WTC11 (cell line): Measurements from ENCODE around the gene WDR1. TPM values are rescaled to one million over a fixed set of nuclear protein-coding genes. Genes with fewer than 3 reads are reported as not detected.
A peak's percentile ranks its signal among the peaks of the same experiment; 100 is the strongest.

Experiments used
- ATAC-seq: fragments of 200-7000 bp; cut with Tn5 transposase; 2 replicates; pipeline ENCODE4 v1.10.0; 2021; ENCODE audit warnings: mild to moderate bottlenecking, moderate library complexity
- CTCF ChIA-PET: fragments of 300-600 bp; sonication (Branson Sonifier 250); formaldehyde crosslinking; loops from one replicate; lab custom pipeline; 2021; ENCODE audit warnings: antibody characterized with exemption; lab: Charles Lee
- POLR2A ChIA-PET: fragments of 350-600 bp; sonication (Branson Sonifier 250); formaldehyde crosslinking; loops from one replicate; lab custom pipeline; 2021; ENCODE audit warnings: antibody characterized with exemption; lab: Charles Lee
- DNase-seq: peaks from one replicate; pipeline ENCODE4 v3.0.0; 2021; ENCODE audit warnings: low spot score
- H3K27ac Mint-ChIP-seq: 2 replicates; pipeline ENCODE4 v1.8.0; 2021; ENCODE audit warnings: mixed read lengths
- H3K27me3 Mint-ChIP-seq: 2 replicates; pipeline ENCODE4 v1.8.0; 2021; ENCODE audit warnings: low read depth, mild to moderate bottlenecking, moderate library complexity, mixed read lengths
- H3K36me3 Mint-ChIP-seq: 2 replicates; pipeline ENCODE4 v1.8.0; 2021; ENCODE audit warnings: mixed read lengths
- H3K4me1 Mint-ChIP-seq: 2 replicates; pipeline ENCODE4 v1.8.0; 2022; ENCODE audit warnings: mixed read lengths
- H3K4me3 Mint-ChIP-seq: 2 replicates; pipeline ENCODE4 v1.8.0; 2021; ENCODE audit warnings: mild to moderate bottlenecking, moderate library complexity, mixed read lengths
- H3K9me3 Mint-ChIP-seq: 2 replicates; pipeline ENCODE4 v1.8.0; 2021; ENCODE audit warnings: mixed read lengths
- FOXJ3 ChIP-seq: sonication (generic); formaldehyde crosslinking; IDR thresholded peaks from 2 replicates; pipeline ENCODE4 v1.9.0; 2021; ENCODE audit warnings: missing genetic modification reagents, mild to moderate bottlenecking, borderline replicate concordance
- JUN ChIP-seq: sonication (generic); formaldehyde crosslinking; IDR thresholded peaks from 2 replicates; pipeline ENCODE4 v1.8.0; 2023; ENCODE audit warnings: mild to moderate bottlenecking, missing genetic modification reagents
- KAT7 ChIP-seq: sonication (generic); formaldehyde crosslinking; IDR thresholded peaks from 2 replicates; pipeline ENCODE4 v1.8.1; 2023; ENCODE audit warnings: missing genetic modification reagents, mild to moderate bottlenecking, borderline replicate concordance
- NFATC4 ChIP-seq: fragments of 250-450 bp; sonication (Bioruptor Pico); IDR thresholded peaks from 2 replicates; pipeline ENCODE4 v1.9.0; 2021; ENCODE audit warnings: mild to moderate bottlenecking
- NR3C1 ChIP-seq: sonication (generic); formaldehyde crosslinking; conservative IDR thresholded peaks from 2 replicates; pipeline ENCODE4 v1.8.1; 2023; ENCODE audit warnings: low read depth, mild to moderate bottlenecking, missing genetic modification reagents
- OVOL2 ChIP-seq: fragments of 250-450 bp; sonication (Bioruptor Pico); IDR thresholded peaks from 2 replicates; pipeline ENCODE4 v1.9.0; 2021; ENCODE audit warnings: mild to moderate bottlenecking, borderline replicate concordance
- SMAD4 ChIP-seq: sonication (generic); formaldehyde crosslinking; IDR thresholded peaks from 2 replicates; pipeline ENCODE4 v1.8.0; 2022; ENCODE audit warnings: mild to moderate bottlenecking, missing genetic modification reagents
- SOX15 ChIP-seq: fragments of 250-450 bp; sonication (Bioruptor Pico); IDR thresholded peaks from 2 replicates; pipeline ENCODE4 v1.9.0; 2021; ENCODE audit warnings: mild to moderate bottlenecking
- total RNA-seq: library from RNA; stranded (reverse); gene quantifications from 3 replicates; pipeline ENCODE4 v1.2.3, GENCODE V29; 2021
- TF ChIP-seq, protein P1 (sequence below): sonication (generic); formaldehyde crosslinking; IDR thresholded peaks from 2 replicates; pipeline ENCODE4 v1.8.1; 2022; ENCODE audit warnings: mild to moderate bottlenecking, moderate library complexity, missing genetic modification reagents
- TF ChIP-seq, protein P2 (sequence below): sonication (generic); formaldehyde crosslinking; IDR thresholded peaks from 2 replicates; pipeline ENCODE4 v1.8.1; 2023; ENCODE audit warnings: mild to moderate bottlenecking, missing genetic modification reagents, moderate library complexity
- TF ChIP-seq, protein P3 (sequence below): sonication (generic); formaldehyde crosslinking; IDR thresholded peaks from 2 replicates; pipeline ENCODE4 v1.8.1; 2022; ENCODE audit warnings: low read depth, missing genetic modification reagents, borderline replicate concordance
- TF ChIP-seq, protein P4 (sequence below): fragments of 250-450 bp; sonication (Bioruptor Pico); IDR thresholded peaks from 2 replicates; pipeline ENCODE4 v1.9.0; 2021; ENCODE audit warnings: mild to moderate bottlenecking
- TF ChIP-seq, protein P5 (sequence below): sonication (generic); formaldehyde crosslinking; IDR thresholded peaks from 2 replicates; pipeline ENCODE4 v1.8.1; 2022; ENCODE audit warnings: mild to moderate bottlenecking, missing genetic modification reagents, moderate library complexity, borderline replicate concordance
- TF ChIP-seq, protein P6 (sequence below): sonication (generic); formaldehyde crosslinking; IDR thresholded peaks from 2 replicates; pipeline ENCODE4 v1.8.1; 2023; ENCODE audit warnings: mild to moderate bottlenecking, missing genetic modification reagents, borderline replicate concordance
- TF ChIP-seq, protein P7 (sequence below): fragments of 250-450 bp; sonication (Bioruptor Pico); IDR thresholded peaks from 2 replicates; pipeline ENCODE4 v1.8.0; 2021; ENCODE audit warnings: mild to moderate bottlenecking

The WDR1 gene
- total RNA-seq, 1 experiment from 2014 or later, result 288 TPM

DNA sequence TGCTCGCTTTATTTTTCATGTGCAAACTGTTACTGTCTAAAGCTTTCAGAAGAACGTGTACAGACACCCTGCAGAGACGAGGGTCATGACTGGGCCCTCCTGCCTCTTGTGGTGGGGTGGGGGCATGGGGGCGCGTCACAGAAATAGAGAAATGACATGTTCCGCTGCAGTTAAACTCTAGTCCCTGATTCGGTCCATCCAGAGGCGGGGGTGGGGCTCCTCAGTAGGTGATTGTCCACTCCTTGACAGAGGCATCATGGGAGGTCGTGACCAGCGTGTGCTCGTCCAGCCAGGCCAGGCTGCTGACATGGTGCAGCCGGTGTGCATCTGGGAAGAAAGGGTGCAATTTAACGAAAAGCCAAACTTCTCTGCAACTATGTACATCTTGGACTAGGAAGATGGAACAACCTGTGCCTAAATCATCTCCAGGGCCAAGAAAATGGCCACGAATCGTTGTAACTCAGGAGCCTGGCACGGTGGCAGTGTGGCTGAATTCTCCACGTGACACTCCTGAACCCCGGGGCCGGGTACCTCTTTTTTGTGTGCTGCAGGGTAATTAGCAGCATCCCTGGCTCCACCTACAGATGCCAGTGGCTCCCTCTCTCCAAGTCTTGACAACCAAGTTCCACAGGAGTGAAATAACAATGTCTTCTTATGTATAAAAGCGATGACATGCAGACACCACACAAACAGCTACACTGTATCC, 41.3 kb downstream of the WDR1 start (continued):
- TF ChIP-seq, protein P1, sequence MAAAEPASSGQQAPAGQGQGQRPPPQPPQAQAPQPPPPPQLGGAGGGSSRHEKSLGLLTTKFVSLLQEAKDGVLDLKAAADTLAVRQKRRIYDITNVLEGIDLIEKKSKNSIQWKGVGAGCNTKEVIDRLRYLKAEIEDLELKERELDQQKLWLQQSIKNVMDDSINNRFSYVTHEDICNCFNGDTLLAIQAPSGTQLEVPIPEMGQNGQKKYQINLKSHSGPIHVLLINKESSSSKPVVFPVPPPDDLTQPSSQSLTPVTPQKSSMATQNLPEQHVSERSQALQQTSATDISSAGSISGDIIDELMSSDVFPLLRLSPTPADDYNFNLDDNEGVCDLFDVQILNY, result no peak
- TF ChIP-seq SOX15 (CRISPR knock-in tag), result no peak
- TF ChIP-seq SMAD4 (CRISPR knock-in tag), result no peak
- TF ChIP-seq, protein P2, sequence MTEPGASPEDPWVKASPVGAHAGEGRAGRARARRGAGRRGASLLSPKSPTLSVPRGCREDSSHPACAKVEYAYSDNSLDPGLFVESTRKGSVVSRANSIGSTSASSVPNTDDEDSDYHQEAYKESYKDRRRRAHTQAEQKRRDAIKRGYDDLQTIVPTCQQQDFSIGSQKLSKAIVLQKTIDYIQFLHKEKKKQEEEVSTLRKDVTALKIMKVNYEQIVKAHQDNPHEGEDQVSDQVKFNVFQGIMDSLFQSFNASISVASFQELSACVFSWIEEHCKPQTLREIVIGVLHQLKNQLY (CRISPR knock-in tag), result no peak

DNA sequence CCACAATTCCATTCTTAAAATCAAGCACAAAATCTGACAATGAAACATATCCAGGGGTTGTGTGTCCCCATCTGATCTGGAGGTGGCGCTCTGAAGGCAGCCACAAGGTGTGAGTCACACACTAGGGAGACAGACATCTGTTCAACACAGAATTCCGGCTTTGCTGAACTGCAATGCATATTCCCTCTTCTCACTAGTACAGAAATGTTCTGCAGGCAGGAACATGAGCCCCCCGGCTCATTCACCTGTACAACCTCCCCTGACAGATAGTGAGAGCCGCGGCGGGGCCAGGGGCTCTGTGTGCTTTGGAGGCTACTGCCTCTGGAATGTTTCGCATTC, 41.9 kb downstream of the WDR1 start:
- Mint-ChIP-seq H3K27ac (peak overlapping the region; percentile 27), H3K36me3 (peaks cover 69% of the 10 kb centered on the region), H3K9me3 (no peaks in the 10 kb centered on the region), H3K4me1 (no peaks in the 10 kb centered on the region), H3K4me3 (no peak overlapping the region), H3K27me3 (no peaks in the 10 kb centered on the region)
- peak; percentile 66 for ATAC-seq
- CTCF ChIA-PET, result no interaction called here
- POLR2A ChIA-PET, result no interaction called here
- TF ChIP-seq, protein P3, sequence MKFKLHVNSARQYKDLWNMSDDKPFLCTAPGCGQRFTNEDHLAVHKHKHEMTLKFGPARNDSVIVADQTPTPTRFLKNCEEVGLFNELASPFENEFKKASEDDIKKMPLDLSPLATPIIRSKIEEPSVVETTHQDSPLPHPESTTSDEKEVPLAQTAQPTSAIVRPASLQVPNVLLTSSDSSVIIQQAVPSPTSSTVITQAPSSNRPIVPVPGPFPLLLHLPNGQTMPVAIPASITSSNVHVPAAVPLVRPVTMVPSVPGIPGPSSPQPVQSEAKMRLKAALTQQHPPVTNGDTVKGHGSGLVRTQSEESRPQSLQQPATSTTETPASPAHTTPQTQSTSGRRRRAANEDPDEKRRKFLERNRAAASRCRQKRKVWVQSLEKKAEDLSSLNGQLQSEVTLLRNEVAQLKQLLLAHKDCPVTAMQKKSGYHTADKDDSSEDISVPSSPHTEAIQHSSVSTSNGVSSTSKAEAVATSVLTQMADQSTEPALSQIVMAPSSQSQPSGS (CRISPR knock-in tag), result no peak
- TF ChIP-seq NR3C1 (CRISPR knock-in tag) (no peak), NFATC4 (no peak), JUN (no peak), OVOL2 (CRISPR knock-in tag) (no peak), KAT7 (CRISPR knock-in tag) (no peak), FOXJ3 (CRISPR knock-in tag) (no peak)
- TF ChIP-seq, protein P4, sequence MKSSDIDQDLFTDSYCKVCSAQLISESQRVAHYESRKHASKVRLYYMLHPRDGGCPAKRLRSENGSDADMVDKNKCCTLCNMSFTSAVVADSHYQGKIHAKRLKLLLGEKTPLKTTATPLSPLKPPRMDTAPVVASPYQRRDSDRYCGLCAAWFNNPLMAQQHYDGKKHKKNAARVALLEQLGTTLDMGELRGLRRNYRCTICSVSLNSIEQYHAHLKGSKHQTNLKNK (CRISPR knock-in tag), result no peak
- TF ChIP-seq, protein P5, sequence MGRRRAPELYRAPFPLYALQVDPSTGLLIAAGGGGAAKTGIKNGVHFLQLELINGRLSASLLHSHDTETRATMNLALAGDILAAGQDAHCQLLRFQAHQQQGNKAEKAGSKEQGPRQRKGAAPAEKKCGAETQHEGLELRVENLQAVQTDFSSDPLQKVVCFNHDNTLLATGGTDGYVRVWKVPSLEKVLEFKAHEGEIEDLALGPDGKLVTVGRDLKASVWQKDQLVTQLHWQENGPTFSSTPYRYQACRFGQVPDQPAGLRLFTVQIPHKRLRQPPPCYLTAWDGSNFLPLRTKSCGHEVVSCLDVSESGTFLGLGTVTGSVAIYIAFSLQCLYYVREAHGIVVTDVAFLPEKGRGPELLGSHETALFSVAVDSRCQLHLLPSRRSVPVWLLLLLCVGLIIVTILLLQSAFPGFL (CRISPR knock-in tag), result no peak
- TF ChIP-seq, protein P6, sequence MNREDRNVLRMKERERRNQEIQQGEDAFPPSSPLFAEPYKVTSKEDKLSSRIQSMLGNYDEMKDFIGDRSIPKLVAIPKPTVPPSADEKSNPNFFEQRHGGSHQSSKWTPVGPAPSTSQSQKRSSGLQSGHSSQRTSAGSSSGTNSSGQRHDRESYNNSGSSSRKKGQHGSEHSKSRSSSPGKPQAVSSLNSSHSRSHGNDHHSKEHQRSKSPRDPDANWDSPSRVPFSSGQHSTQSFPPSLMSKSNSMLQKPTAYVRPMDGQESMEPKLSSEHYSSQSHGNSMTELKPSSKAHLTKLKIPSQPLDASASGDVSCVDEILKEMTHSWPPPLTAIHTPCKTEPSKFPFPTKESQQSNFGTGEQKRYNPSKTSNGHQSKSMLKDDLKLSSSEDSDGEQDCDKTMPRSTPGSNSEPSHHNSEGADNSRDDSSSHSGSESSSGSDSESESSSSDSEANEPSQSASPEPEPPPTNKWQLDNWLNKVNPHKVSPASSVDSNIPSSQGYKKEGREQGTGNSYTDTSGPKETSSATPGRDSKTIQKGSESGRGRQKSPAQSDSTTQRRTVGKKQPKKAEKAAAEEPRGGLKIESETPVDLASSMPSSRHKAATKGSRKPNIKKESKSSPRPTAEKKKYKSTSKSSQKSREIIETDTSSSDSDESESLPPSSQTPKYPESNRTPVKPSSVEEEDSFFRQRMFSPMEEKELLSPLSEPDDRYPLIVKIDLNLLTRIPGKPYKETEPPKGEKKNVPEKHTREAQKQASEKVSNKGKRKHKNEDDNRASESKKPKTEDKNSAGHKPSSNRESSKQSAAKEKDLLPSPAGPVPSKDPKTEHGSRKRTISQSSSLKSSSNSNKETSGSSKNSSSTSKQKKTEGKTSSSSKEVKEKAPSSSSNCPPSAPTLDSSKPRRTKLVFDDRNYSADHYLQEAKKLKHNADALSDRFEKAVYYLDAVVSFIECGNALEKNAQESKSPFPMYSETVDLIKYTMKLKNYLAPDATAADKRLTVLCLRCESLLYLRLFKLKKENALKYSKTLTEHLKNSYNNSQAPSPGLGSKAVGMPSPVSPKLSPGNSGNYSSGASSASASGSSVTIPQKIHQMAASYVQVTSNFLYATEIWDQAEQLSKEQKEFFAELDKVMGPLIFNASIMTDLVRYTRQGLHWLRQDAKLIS, result no peak
- TF ChIP-seq, protein P7, sequence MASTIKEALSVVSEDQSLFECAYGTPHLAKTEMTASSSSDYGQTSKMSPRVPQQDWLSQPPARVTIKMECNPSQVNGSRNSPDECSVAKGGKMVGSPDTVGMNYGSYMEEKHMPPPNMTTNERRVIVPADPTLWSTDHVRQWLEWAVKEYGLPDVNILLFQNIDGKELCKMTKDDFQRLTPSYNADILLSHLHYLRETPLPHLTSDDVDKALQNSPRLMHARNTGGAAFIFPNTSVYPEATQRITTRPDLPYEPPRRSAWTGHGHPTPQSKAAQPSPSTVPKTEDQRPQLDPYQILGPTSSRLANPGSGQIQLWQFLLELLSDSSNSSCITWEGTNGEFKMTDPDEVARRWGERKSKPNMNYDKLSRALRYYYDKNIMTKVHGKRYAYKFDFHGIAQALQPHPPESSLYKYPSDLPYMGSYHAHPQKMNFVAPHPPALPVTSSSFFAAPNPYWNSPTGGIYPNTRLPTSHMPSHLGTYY (CRISPR knock-in tag), result no peak
- DNase-seq, result peak; percentile 11
